SK-MEL-5 (cell line): ENCODE measurements around the gene WDR86. TPM values are rescaled to one million over a fixed set of nuclear protein-coding genes. Genes with fewer than 3 reads are reported as not detected.

Experiments used
- DNase-seq: peaks from one replicate; pipeline ENCODE4 v3.0.0-alpha.2; 2016; ENCODE audit warnings: low read depth, low spot score
- in situ Hi-C: cut with HindIII; loops from 2 replicates; pipeline ENCODE4 v1.10.0; 2016; ENCODE audit warnings: low sequenced_read_pairs, high pct_unique_total_duplicates, low pct_unique_long_range_greater_than_20kb
- total RNA-seq: library from RNA; depleted of rRNA; stranded (reverse); fragments of >200 nt; shearing (Covaris generic); gene quantifications from 2 replicates; pipeline ENCODE4 v1.2.3, GENCODE V29; 2014

The WDR86 gene
- total RNA-seq, 1 experiment from 2014 or later = not detected

DNA sequence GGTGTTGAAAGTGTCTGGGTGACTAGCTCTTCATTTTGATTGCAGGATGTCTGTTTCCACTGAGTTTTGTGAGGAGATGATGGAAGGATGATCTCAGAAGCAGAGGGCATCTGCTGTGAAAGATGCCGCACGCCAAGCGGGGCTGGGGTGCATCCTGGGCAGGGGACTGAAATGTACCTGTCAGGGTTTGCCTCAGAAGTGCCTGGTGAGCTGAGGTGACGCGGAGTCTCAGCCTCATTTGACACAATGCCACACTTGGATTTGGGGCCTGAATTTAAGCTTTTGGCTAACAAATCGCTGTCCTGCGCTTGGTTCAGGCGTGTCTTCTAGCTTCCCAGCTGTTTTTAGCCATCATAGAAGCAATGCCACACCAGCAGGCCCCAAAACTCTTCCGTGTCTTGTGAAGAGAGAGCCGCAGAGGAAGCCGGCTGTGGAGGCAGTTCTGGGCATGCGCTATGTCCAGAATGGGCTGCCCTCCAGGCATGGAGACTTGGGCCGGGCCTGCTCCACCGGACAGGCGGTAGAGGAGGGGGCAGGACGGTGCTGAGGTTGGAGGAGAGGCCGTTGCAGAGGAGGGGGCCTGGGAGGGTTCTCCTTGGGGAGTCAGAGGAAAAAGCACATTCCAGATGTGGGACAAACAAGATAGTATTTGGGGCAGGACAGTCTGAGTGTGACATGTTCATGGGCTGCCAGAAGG lies 31.2 kb downstream of the WDR86 start:
- DNase-seq = no peak
- in situ Hi-C loops = no loop called here

DNA sequence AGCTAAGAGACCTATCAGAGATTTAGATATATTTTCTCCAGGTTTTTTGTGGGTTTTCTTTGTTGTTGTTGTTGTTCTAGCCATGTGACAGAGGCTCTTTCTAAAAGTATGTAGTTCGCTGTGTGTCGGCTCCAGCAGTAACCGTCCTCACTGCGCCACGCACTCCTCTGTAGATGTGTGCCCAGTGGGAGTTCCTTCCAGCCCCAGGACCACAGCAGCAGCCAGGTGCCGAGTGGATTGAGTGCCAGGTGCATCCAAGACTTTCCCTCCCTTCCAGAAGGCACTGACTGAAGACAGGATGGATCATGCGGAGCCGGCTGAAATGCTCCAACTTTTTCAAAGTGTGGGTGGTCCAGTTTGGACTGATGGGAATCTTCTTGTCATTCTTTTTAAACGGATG lies 31.8 kb downstream of the WDR86 start:
- no peak for DNase-seq
- in situ Hi-C loops = no loop called here

DNA sequence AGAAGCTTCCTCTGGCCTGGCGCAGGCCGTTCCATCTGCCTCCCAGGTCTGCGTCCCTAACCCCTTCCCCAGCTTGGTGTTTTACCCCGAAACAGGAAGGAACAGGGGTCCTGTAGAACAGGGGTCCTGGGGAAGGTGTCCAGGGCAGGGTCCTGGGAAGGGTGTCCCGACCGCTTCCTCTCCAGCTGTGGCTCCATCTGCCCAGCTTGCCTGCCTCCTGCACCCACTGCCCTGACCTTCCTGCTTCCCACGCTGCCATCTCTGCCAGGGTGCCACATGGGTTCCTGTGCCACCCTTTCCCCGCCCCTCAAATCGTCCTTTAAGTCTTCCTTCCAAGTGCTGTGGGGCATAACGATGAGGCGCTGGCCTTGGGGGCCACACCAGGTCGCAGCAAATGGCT lies 32.4 kb downstream of the WDR86 start:
- DNase-seq = no peak

DNA sequence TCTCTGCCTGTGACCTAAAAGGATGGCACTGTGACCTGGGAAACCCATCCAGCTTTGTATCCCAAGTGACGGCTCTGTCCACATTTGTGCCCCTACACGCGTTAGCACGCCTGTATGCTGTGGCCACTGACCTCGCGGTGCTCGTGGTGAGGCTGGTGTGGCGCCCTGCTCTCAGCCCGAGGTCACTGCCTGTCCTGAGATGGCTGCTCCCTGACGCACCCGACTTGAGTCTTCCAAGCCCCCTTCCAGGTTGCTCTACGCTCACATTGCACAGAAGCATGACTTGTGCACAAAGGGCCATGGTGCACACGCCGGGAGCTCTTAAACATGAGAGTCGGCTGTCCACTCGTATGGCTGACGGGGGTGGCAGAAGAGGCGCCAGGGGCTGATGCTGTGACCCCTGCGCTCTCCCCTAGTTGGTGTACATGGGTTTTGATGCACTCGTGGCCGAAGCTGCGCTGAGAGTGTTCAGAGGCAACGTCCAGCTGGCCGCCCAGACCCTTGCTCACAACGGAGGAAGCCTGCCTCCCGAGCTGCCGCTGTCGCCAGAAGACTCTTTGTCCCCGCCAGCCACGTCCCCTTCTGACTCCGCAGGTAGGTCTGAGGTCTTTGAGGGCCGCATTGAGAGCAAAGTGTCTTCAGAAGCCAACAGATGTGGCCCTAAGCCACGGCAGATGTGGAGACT lies 33.5 kb downstream of the WDR86 start:
- DNase-seq = no peak
- in situ Hi-C loops = no loop called here

More for the DNA sequence above, 32.4 kb downstream of the WDR86 start:
- in situ Hi-C loops = no loop called here

DNA sequence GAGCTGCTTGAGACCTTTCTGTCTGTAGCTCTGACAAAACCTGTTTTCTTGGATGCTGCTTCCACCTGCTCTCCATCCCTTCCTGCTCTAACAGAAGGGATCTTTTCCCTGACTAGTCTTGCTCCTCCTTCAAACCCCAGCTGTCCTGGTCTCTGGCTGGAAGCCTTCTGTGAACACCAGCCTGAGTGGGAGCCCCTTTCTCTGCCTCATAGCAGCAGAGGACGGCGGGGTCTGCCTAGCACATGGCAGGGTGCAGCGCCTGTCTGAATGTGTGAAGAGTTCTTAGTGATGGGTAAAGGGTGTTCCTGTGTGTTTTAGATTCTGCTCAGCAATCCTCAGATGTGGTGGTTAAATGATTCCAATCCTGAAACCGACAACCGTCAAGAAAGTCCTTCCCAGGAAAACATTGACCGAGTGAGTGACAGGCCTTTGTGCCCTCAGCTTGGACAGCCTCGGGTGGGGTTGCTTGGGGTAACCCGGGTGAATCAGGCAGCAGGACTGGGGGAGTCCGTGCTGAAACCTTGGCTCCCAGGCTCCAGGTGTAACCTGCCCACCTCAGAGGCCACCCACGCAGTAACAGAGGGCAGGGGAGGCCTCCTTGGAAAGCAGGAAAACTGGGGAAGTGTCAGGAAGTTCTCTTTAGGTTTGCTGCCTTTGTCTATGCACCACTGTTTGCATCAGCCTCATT lies 34.2 kb downstream of the WDR86 start:
- in situ Hi-C loops = no loop called here
- no peak for DNase-seq

DNA sequence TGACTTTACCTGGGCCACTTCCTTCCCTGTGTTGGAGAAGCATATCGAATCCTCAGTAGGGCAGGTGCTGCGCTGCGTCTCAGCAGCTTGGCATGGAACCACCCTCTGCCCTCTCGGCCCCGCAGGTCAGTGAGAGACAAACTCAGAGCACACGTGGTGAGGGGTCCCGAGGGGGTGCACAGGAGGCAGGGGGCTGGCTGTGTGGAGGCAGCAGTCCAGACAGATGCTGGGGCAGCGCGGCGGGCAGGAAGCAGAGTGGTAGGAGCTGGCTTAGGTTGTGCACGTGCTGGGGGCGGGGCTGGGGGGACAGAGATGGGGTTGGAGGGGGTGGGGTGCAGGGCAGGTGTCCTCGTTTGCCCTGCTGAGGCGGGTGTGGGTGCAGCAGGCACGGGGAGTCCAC lies 35.1 kb downstream of the WDR86 start:
- no peak for DNase-seq
- in situ Hi-C loops = no loop called here

DNA sequence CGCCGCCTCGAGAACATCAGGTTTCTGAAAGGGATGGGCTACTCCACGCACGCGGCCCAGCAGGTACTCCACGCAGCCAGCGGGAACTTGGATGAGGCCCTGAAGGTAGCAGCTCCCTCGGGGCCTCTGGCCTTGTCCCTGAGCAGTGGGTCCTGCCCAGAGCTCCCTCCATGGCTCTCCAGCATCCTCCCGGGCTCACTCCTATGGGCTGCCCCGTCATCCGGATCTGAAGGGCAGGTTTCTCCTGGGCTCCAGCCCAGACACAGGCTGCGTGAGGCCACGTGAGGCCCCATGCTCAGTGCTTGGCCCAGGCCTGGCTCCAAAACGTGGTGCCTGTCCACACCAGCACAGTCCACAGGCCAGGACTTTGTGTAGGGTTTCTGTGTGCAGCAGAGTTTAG lies 35.7 kb downstream of the WDR86 start:
- DNase-seq = no peak
- in situ Hi-C loops = no loop called here

DNA sequence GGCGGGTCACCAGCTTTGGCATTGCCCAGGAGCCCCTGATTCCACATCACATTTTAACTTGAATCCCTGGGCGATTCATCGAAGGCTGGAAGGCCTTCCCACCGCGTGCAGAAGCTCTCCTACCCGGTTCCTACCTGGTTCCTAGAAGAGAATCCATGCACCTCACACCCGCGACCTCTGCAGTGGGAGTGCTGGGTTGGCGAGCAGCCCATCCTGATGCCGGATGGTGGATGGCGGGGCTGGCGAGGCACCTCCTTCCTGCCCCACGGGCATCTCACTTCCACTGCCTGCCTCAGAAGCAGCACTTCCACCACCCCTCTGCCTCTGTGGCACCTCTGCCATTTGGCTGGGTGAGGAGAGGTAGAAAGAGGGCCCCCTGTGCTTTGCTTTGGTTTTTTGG lies 36.2 kb downstream of the WDR86 start:
- in situ Hi-C loops = no loop called here
- DNase-seq = no peak

DNA sequence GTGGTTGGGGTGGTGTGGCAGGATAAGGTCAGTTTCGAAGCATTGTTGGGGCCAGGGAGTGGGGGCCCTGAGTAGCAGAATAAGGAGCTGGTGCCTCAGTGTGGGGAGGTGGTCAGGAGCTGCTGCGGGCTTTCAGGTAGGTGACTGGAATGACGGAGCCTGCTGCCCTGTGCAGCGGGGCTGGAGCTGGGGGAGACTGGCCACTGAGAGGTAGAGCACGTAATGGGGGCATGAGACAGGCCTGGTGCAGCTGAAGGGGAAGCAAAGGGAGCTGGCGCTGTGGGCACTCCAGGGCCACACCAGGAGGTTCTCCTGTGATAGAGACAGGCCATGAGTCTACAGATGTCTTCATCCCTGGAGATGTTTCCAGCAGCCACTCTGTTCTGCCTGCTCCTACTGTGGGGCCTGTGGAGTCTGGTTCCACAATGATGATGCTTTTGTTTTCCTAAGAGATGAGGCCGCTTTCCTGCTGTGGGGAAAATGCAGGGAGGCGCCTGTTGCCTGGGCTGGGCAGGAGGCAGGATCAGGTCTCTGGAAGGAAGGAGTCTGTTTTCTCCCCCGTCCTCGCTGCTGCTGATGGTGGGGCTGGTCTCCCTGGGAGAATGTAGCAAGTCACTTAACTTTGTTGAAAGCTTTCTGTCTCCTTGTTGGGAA lies 37.1 kb downstream of the WDR86 start:
- no peak for DNase-seq
- in situ Hi-C loops = no loop called here

DNA sequence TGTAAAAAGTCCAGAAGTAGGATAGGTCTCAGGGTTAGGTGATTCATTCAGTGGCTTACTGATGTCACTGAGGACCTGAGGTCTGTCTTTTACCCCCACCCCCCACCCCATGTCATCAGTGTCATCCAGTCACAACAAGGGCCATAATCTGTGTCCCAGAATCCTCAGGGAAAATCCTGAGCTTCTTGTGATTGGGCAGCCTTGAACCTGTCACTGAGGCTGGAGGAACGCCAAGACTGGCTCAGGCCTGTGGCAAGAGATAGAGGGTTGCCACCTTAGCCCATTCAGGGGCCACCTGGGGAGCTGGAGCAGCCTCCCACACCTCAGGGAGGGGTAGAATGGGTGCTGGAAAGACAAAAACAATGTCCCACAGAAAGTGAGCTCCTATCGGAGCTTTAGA lies 38.6 kb downstream of the WDR86 start:
- in situ Hi-C loops = no loop called here
- no peak for DNase-seq

DNA sequence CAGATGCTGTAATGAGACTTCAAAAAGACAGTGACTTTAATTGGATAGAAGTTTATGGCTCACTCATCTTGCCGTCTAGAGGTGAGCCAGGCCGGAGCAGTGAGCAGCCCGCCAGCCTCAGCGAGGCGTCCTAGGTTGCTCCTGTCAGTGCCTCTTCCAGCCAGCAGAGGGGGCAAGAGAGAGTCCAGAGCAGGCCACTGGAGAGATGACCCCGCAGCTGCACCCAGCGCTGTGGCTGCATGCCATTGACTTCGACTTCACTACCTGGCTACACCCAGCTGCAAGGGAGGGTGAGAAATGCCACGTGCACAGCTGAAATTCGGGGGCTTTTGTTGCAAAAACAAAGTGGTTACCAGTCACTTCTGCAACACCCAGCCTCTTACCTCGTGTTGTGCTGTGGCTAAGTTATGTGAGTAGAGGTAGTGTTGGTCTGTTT lies 41.7 kb downstream of the WDR86 start:
- in situ Hi-C loops = no loop called here

DNA sequence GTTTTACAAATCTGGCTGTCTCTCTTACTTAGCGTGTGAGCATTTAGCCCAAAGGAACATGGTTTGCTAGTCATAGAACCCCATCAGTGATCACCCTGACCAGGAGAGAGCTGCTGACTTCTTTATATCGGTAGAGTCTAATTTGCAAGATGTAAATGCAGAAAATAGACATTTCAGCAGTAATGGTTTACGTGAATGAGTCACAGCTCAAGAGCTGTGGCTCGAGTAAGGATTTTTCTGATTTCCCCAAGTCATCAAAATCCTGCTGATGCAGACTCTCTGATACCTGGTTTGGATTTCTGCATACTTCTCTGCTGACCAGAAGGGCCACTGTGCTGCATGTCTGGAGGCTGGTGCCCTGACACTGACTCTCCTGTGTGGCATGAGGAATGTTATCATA lies 42.6 kb downstream of the WDR86 start:
- in situ Hi-C loops = no loop called here

More for the DNA sequence above, 41.7 kb downstream of the WDR86 start:
- DNase-seq = peak; percentile 86

DNA sequence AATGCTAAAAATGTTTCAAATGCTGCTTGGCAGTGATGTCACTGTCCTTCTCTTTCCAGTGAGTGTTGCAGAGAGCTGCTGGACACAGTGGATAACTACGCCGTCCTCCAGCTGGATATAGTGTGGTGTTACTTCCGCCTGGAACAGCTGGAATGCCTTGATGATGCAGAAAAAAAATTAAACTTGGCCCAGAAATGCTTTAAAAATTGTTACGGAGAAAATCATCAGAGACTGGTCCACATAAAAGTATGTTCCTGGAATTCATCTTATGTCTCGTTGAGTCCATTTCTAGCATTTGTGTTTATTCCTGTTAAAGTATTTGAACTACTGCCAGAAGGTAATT lies 43.0 kb downstream of the WDR86 start:
- in situ Hi-C loops = no loop called here
- no peak for DNase-seq

More for the DNA sequence above, 42.6 kb downstream of the WDR86 start:
- DNase-seq = no peak

DNA sequence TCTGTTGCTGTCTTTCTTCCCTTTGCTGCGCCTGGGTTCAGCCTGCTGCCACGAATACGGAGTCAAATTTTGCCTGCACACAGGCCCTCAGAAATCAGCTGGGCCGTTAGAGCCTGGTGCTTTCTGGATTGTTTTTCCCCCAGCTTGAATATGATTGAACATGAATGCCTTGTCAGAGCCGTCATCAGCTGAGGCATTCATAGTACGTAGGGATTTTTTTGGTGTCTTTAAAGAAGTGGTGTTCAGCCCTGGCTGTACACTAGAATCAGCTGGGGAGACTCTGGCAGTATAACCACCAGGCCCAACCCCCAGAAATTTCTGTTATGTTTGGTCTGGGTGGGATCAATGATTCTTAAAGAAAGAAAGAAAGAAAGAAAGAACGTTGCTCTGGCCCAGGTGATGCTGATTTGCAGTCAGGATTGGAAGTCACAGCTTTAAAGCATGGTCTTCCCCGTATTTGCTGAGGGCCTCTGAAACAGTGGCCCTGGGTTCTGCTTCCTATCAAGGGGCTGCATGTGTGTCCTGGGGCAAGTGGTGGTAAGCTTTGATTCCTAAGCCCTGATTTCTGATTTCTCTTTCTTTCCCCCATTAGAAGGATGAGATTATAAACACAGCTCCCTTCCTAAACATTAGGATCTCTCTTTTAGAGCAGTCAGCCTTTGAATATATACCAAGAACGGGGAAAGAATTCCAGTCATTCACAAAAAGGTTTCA lies 43.5 kb downstream of the WDR86 start:
- in situ Hi-C loops = no loop called here
- DNase-seq = no peak

DNA sequence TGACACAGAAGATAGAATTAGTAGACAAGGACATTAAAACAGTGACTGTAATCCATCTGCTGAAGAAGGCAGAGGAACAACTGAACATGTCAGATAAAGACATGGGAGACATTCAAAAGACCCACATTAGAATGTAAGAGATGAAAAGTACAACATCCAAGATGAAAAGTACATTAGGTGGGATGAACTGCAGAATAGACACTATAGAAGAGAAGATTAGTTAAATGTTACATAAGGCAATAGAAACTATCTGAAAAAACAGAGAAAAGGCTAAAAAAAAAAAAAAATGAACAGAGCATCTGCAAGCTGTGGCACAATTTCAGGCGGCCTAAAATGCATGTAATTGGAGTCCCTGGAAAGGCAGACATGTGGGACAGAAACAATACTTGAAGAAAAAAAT lies 46.7 kb downstream of the WDR86 start:
- in situ Hi-C loops = no loop called here
- no peak for DNase-seq

DNA sequence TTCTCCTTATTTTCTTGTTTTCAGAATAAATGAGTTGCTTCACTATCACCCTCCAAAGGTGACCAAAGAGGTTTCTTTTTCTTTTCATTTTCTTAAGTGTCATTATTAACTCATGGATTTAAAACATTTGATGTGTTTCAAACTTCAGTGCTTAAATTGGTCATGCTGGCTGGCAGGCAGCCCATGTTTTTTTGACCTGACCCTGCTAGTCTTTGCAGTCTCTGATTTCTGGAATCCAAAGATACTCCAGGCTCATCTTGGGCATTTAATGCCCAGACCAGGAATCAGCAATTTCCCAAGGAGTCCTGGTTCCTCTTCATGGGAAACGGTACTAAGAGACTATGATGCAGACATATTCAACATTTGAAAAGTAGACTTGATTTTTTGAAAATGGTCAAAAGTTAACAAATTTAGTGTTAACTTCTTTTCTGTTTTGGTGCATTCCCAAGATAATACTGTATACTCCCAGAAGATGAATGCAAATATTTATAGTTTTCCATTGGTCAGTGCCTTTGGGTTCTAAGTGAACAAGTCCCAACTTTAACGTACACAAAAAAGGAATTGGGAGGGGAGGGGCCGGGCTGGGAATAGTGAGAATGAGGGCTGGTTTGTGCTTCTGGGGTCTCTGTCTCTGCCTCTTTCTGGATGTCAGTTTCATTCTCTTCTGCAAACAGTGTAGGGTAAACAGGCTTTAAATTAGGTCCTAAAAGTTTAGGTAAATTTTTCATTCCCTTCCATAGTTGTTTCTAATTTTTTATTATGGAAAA lies 48.5 kb downstream of the WDR86 start:
- in situ Hi-C loops = no loop called here

DNA sequence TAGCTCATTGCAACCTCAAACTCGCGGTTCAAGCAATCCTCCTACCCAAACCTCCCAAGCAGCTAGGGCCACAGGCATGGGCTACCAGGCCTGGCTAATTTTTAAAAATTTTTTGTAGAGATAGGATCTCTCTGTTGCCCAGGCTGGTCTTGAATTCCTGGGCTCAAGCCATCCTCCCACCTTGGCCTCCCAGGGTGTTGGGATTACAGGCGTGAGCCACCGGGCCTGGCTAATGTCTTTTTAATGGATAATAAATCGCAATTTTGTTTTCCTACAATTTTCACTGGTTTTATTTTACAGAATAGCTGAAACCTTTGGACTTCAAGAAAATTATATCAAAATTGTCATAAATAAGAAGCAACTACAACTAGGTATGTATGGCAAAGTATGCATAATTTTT lies 57.3 kb downstream of the WDR86 start:
- in situ Hi-C loops = no loop called here
- no peak for DNase-seq

More for the DNA sequence above, 48.5 kb downstream of the WDR86 start:
- no peak for DNase-seq
